Epithelial cell of proximal tubule (primary cell): Measurements from ENCODE around the gene TENM4. TPM values are rescaled to one million over a fixed set of nuclear protein-coding genes. Genes with fewer than 3 reads are reported as not detected.

Experiments used
- DNase-seq: peaks from one replicate; pipeline ENCODE4 v3.0.0-alpha.2; 2011; ENCODE audit warnings: low read depth
- H3K4me3 ChIP-seq: 2 replicates; pipeline ENCODE4 v1.5.1; 2011; ENCODE audit warnings: low read depth, mild to moderate bottlenecking, low read length
- CTCF ChIP-seq: conservative IDR thresholded peaks from 2 replicates; pipeline ENCODE4 v1.5.1; 2012; ENCODE audit warnings: low read depth, mild to moderate bottlenecking, low read length
- total RNA-seq: library from RNA; depleted of rRNA; stranded (reverse); fragments of >200 nt; gene quantifications from 2 replicates; pipeline ENCODE4 v1.2.3, GENCODE V29; 2015

Gene TENM4
- total RNA-seq, 1 donor from 2014 or later = 22.2 TPM

DNA sequence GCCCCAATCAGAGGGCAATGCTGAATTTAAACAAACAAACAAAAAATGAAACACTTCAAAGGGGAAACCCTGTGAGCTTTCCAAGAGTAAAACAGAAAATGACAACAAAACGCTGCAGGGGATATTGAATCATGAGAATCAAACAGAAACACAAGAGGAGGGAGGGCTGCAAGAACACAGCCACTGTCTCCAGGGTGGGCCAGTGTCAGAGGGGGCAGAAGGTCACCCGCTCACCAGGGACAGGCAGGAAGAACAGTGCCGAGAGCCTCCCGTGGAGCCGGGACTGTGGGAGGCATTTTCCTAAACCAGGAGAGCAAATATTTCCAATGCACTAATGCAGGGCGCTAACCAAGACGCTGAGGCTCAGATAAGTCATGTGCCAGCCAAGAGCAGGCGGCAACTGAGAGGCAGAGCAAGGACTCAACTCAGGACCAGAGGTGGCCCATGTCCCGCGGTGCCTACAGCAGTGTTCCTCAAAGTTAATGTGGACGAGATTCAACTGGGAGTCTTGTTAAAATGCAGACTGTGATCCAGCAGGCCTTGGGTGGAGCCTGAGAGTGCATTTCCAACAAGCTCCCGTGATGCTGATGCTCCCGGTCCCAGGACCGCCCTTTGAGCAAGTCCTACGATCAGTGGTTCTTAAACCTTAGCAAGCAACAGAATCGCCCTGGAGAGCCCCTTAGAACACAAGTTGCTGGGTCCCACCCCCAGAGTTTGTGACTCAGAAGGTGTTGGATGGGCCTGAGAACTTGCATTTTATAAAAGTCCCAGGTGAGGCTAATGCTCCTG lies 197.2 kb downstream of the TENM4 start:
- no peak overlapping the region for H3K4me3 ChIP-seq
- no peak for DNase-seq

DNA sequence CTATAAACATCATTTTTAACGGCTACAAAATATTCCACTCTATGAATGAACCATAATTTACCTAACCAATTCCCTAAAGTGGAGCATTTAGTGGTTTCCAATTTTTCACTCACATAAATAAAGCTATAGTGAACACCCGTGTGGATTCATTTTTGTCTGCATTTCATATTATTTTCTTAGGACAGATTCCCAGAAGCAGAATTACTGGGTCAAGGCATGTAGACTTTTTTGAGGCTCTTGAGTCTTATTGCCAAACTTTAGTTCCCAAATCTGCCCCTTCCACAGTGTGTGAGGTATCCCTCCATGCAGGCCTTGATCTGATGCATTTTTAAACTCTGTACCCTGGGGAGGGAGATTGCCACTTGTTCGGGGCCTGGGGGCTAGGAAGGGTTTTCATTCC lies 198.2 kb downstream of the TENM4 start:
- no peak for TF ChIP-seq CTCF
- DNase-seq = no peak
- H3K4me3 ChIP-seq = no peak overlapping the region

More for the DNA sequence above, 197.2 kb downstream of the TENM4 start:
- TF ChIP-seq CTCF = no peak

DNA sequence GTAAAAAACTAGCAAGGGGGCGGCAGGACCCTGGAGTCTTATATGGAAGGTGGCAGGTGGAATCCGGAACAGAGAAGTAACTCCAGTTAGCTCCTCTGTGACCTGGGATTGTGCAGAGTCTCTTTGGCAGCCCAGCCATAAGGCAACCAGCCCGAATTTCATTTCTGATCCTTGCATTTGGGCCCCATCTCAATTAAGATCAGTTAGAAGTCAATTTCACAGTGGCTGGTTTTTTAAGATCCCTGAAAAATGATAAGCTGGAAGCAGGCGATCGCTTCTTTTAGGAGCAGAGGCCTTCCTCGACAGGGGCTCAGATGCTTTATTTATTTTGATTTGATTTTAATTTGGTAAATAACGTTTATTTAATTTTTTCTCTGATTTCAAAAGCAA lies 199.0 kb downstream of the TENM4 start:
- H3K4me3 ChIP-seq = no peak overlapping the region
- no peak for DNase-seq
- TF ChIP-seq CTCF = no peak

GRCh38 chr11:79241205-79241851 lies 199.5 kb downstream of the TENM4 start:
- TF ChIP-seq CTCF = no peak
- no peak for DNase-seq
- no peak overlapping the region for H3K4me3 ChIP-seq

DNA sequence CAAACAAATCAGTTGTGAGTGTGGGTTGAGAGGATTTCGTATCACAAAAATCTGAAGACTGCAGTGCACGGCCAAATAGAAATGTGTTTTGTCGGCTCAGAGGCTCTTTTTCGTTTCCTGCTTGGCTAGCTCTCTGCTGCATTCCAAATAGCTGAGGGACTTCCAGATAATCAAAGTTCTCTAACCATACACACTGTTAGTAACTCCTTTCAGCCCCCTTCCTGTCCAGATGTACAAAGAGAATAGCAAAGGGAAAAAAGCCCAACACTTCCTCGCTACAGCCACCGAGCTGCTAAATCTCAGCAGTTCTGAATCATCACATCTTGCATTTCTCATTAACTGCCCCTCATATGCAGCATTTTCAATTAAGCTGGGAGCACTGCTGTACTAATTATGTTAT lies 203.1 kb downstream of the TENM4 start:
- peak; percentile 46 for DNase-seq
- no peak for TF ChIP-seq CTCF
- no peak overlapping the region for H3K4me3 ChIP-seq

DNA sequence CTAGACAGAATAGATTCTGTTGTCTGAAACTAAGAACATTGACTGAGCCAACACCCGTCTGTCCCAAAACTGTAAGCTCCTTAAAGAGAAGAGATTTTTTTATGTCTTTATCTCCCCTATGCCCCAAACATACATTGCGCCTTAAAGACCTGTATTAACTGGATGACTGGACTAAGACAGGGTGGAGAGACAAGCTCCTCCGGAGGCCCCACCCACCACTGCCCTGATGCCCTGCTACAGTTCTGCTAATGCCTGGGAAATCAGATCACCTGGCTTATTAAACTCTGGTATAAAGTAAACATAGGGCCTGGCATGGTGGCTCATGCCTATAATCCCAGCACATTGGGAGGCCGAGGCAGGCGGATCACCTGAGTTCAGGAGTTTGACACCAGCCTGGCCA lies 203.7 kb downstream of the TENM4 start:
- TF ChIP-seq CTCF = no peak
- no peak overlapping the region for H3K4me3 ChIP-seq
- no peak for DNase-seq

DNA sequence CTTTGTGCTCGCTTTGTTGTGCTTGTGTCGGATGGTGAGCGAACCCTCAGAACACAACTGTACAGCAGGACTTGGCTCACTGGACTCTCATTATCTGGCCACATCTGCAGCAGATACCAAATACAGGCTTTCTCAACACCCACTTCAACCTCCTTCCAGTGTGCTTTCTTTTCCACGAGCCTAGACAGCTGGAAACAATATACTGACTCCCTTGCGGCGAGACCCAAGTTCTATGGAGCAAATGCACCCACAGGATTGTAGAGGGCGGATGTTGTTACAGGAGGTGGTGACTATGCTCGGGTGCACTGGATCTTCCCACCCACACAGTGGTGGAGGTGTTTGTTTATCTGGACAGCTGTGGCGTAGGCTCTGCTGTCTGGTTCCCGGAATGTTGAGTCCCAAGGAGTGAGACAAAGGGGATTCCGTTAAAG lies 204.3 kb downstream of the TENM4 start:
- H3K4me3 ChIP-seq = no peak overlapping the region
- no peak for DNase-seq
- TF ChIP-seq CTCF = no peak
